Measurements from ENCODE around the gene ATP2B2.

DNA sequence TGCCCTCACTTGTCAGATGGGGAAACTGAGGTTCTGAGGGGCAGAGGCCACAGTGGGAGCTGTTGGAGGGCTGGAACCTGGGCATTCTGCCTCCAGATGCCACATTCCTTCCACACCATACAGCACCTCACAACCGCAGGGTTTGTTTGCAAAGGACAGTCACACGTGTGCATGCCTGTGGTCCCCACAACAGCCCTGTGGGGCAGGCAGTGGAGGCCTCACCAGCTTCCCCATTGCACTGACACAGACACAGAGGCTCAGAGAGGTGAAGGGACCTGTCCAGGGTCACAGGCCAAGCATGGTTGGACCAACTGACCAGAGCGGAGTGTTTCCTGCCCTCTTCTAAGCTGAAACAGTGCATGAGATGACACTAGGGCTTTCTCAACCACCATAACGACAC is 109.3 kb downstream of the ATP2B2 start:
- no peak for TF ChIP-seq POLR2A (IDR thresholded peaks at IDR 0.05)
- TF ChIP-seq, protein P1, sequence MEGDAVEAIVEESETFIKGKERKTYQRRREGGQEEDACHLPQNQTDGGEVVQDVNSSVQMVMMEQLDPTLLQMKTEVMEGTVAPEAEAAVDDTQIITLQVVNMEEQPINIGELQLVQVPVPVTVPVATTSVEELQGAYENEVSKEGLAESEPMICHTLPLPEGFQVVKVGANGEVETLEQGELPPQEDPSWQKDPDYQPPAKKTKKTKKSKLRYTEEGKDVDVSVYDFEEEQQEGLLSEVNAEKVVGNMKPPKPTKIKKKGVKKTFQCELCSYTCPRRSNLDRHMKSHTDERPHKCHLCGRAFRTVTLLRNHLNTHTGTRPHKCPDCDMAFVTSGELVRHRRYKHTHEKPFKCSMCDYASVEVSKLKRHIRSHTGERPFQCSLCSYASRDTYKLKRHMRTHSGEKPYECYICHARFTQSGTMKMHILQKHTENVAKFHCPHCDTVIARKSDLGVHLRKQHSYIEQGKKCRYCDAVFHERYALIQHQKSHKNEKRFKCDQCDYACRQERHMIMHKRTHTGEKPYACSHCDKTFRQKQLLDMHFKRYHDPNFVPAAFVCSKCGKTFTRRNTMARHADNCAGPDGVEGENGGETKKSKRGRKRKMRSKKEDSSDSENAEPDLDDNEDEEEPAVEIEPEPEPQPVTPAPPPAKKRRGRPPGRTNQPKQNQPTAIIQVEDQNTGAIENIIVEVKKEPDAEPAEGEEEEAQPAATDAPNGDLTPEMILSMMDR (IDR thresholded peaks at IDR 0.05), result no peak
